Activated T-cell treated with anti-CD3 and anti-CD28 coated beads, Interleukin-2, amount 50 U/mL, for 72 hours (primary cell): ENCODE results near the gene UBXN11. TPM values are rescaled to one million over a fixed set of nuclear protein-coding genes. Genes with fewer than 3 reads are reported as not detected.
"Not testable (repeated sequence)": the region's sequence is repeated elsewhere in the genome, so short reads cannot be mapped to it uniquely, and the experiment has no call there.

Experiments used
- ATAC-seq, 2 donors: fragments of 150-1000 bp; cut with Tn5 transposase; replicated peaks in 1 of 2; 2 replicates each; pipeline ENCODE4 v1.10.0; 2021; ENCODE audit warnings: moderate library complexity in 2 of 2, mild to moderate bottlenecking in 1 of 2
- DNase-seq, 2 donors: peaks; one replicate each; pipeline ENCODE4 v3.0.0; 2021 to 2022; ENCODE audit warnings: mixed read lengths in 1 of 2
- H3K27ac Mint-ChIP-seq: one replicate; pipeline ENCODE4 v1.8.0; 2022; ENCODE audit warnings: mild to moderate bottlenecking, moderate library complexity, mixed read lengths
- H3K27me3 Mint-ChIP-seq: one replicate; pipeline ENCODE4 v1.8.0; 2022; ENCODE audit warnings: low read depth, mixed read lengths
- H3K36me3 Mint-ChIP-seq, 2 donors: one replicate each; pipeline ENCODE4 v1.8.0; 2022; ENCODE audit warnings: mixed read lengths in 2 of 2, mild to moderate bottlenecking in 1 of 2; ENCODE audit not compliant: insufficient read depth in 2 of 2
- H3K4me1 Mint-ChIP-seq: one replicate; pipeline ENCODE4 v1.8.0; 2022; ENCODE audit warnings: low read depth, mixed read lengths
- H3K4me3 Mint-ChIP-seq, 2 donors: one replicate each; pipeline ENCODE4 v1.8.0; 2022; ENCODE audit warnings: mild to moderate bottlenecking in 2 of 2, mixed read lengths in 2 of 2, moderate library complexity in 2 of 2
- H3K9me3 Mint-ChIP-seq, 2 donors: one replicate each; pipeline ENCODE4 v1.8.0; 2022; ENCODE audit warnings: mixed read lengths in 2 of 2
- total RNA-seq, 2 donors: library from RNA; stranded (reverse); gene quantifications; one replicate each; pipeline ENCODE4 v1.2.3, GENCODE V29; 2022

Gene UBXN11
- total RNA-seq, 2 donors from 2014 or later = 19.1 to 19.3 TPM

- H3K36me3 Mint-ChIP-seq = not testable (repeated sequence)
Observed at GRCh38 chr1:26307966-26308899, 1.8 kb upstream of the UBXN11 start.

DNA sequence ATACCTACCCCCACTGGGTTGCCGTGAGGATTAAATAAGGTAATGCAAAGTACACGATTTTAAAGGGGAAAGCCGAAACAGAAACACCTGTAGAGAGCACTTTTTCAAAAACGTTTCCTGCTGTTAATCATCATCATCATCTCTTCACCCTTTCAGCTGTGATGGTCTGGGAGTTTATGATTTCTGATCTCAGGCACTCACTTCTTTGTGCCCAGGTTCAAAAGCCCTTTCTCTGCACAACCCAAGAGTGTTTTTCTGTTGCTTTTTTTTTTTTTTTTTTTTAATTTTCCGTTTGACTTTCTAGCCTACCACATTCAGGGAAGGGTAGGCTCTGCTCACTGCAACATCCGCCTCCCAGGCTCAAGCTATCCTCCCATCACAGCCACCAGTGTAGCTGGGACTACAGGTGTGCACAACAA, 936 bp upstream of the UBXN11 start:
- Mint-ChIP-seq H3K4me1 (peaks cover 47% of the 10 kb centered on the region), H3K27me3 (no peaks in the 10 kb centered on the region), H3K36me3 (no peaks in the 10 kb centered on the region), H3K27ac (peak overlapping the region; percentile 91), H3K4me3 (peak overlapping the region; percentile 70 to 99), H3K9me3 (no peaks in the 10 kb centered on the region)
- DNase-seq (peak in 1 of 2 donors; percentile 7), ATAC-seq (peak; percentile 2 to 3)

More at GRCh38 chr1:26307966-26308899, 1.8 kb upstream of the UBXN11 start:
- Mint-ChIP-seq H3K27ac (peak overlapping the region; percentile 91), H3K4me3 (peak overlapping the region; percentile 70 to 99), H3K4me1 (peaks cover 47% of the 10 kb centered on the region)
- ATAC-seq (peak; percentile 67 to 70), DNase-seq (peak; percentile 58 to 74)
- not testable (repeated sequence) for H3K27me3 Mint-ChIP-seq, H3K9me3 Mint-ChIP-seq

- H3K27ac Mint-ChIP-seq = peak overlapping the region; percentile 86
- no peaks in the 10 kb centered on the region for H3K27me3 Mint-ChIP-seq
- no peaks in the 10 kb centered on the region for H3K9me3 Mint-ChIP-seq
- H3K4me1 Mint-ChIP-seq = peaks cover 47% of the 10 kb centered on the region
- no peak for DNase-seq
- peak overlapping the region; percentile 99 for H3K4me3 Mint-ChIP-seq
- ATAC-seq = no peak
- no peaks in the 10 kb centered on the region for H3K36me3 Mint-ChIP-seq
Observed at GRCh38 chr1:26305667-26306289, 658 bp downstream of the UBXN11 start.

- ATAC-seq (no peak), DNase-seq (no peak)
- Mint-ChIP-seq H3K4me1 (peaks cover 32% of the 10 kb centered on the region), H3K36me3 (no peaks in the 10 kb centered on the region), H3K9me3 (no peaks in the 10 kb centered on the region), H3K27ac (no peak overlapping the region), H3K4me3 (no peak overlapping the region), H3K27me3 (no peaks in the 10 kb centered on the region)
Observed at GRCh38 chr1:26302733-26303405, 3.6 kb downstream of the UBXN11 start.

GRCh38 chr1:26300578-26301275, 5.7 kb downstream of the UBXN11 start:
- Mint-ChIP-seq H3K27ac (peak overlapping the region; percentile 10), H3K4me3 (no peak overlapping the region), H3K4me1 (peaks cover 15% of the 10 kb centered on the region), H3K27me3 (no peaks in the 10 kb centered on the region), H3K36me3 (peaks cover 0 to 2% of the 10 kb centered on the region in 2 donors), H3K9me3 (no peaks in the 10 kb centered on the region)
- DNase-seq = no peak
- no peak for ATAC-seq

- Mint-ChIP-seq H3K4me3 (no peak overlapping the region), H3K27me3 (no peaks in the 10 kb centered on the region), H3K36me3 (peaks cover 0 to 2% of the 10 kb centered on the region in 2 donors), H3K4me1 (peaks cover 7% of the 10 kb centered on the region), H3K9me3 (no peaks in the 10 kb centered on the region), H3K27ac (no peak overlapping the region)
- ATAC-seq = no peak
- no peak for DNase-seq
Observed at GRCh38 chr1:26297791-26298124, 8.7 kb downstream of the UBXN11 start.

GRCh38 chr1:26297057-26297790, 9.2 kb downstream of the UBXN11 start:
- Mint-ChIP-seq H3K36me3 (peaks cover 0 to 3% of the 10 kb centered on the region in 2 donors), H3K27ac (no peak overlapping the region)

GRCh38 chr1:26296340-26297056, 9.9 kb downstream of the UBXN11 start:
- no peaks in the 10 kb centered on the region for H3K9me3 Mint-ChIP-seq
- H3K27me3 Mint-ChIP-seq = no peaks in the 10 kb centered on the region
- H3K36me3 Mint-ChIP-seq = peaks cover 0 to 5% of the 10 kb centered on the region in 2 donors
- peaks cover 14% of the 10 kb centered on the region for H3K4me1 Mint-ChIP-seq
- no peak overlapping the region for H3K27ac Mint-ChIP-seq
- ATAC-seq = no peak
- H3K4me3 Mint-ChIP-seq = no peak overlapping the region
- DNase-seq = no peak

More at GRCh38 chr1:26297057-26297790, 9.2 kb downstream of the UBXN11 start:
- ATAC-seq = no peak
- Mint-ChIP-seq H3K9me3 (no peaks in the 10 kb centered on the region), H3K4me3 (no peak overlapping the region), H3K27me3 (no peaks in the 10 kb centered on the region), H3K4me1 (peaks cover 9% of the 10 kb centered on the region)
- no peak for DNase-seq

GRCh38 chr1:26295194-26296138, 11.0 kb downstream of the UBXN11 start:
- H3K4me1 Mint-ChIP-seq = peaks cover 22% of the 10 kb centered on the region
- H3K27me3 Mint-ChIP-seq = no peaks in the 10 kb centered on the region
- ATAC-seq (no peak), DNase-seq (no peak)
- H3K4me3 Mint-ChIP-seq = no peak overlapping the region
- H3K27ac Mint-ChIP-seq = no peak overlapping the region
- peaks cover 0 to 5% of the 10 kb centered on the region in 2 donors for H3K36me3 Mint-ChIP-seq
- no peaks in the 10 kb centered on the region for H3K9me3 Mint-ChIP-seq

DNA sequence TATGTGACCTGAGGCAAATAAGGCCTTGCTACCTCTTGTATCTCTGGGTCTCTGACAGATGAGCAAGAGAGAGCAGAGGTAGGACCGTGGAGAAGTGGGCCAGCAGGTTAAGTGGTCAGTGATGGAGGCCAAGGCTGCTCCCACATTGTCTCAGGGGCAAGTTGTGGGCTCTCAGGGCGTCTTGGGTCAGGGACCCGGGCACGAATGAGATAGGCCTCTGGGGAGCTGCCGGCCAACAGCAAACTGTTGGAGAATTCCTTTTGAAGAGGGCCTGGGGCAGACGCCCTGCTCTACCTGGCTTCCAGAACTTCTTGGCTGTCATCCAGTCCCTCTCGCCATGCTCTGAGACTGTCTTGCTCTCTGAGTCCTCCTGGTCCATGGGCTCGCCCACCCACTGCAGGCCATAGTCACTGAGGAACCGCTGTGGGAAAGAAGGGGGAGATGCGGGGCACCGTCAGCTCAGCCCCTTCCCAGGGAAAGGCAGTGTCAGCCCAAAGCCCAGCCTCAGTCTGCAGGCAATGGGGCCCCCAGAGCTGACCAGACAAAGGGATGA, 12.4 kb downstream of the UBXN11 start:
- H3K4me1 Mint-ChIP-seq = peaks cover 37% of the 10 kb centered on the region
- no peak for ATAC-seq
- H3K4me3 Mint-ChIP-seq = no peak overlapping the region
- peaks cover 0 to 5% of the 10 kb centered on the region in 2 donors for H3K36me3 Mint-ChIP-seq
- H3K27ac Mint-ChIP-seq = no peak overlapping the region
- H3K9me3 Mint-ChIP-seq = no peaks in the 10 kb centered on the region
- H3K27me3 Mint-ChIP-seq = no peaks in the 10 kb centered on the region
- no peak for DNase-seq

DNA sequence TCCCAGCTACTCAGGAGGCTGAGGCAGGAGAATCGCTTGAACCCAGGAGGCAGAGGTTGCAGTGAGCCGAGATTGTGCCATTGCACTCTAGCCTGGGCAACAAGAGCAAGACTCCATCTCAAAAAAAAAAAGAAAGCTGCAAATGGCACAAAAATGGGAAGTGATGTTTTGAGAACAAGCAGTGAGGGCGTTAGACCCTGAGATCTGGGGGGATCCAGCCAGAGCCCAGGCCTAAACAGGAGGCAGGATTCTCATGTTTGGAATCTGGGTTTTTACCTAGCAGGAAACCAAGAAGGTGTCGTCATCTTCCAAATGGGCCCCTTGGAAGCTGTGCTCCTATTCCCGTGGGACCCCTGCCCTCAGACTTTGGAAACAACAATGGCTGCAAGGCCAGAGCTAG, 13.7 kb downstream of the UBXN11 start:
- not testable (repeated sequence) for ATAC-seq, DNase-seq, H3K27me3 Mint-ChIP-seq, H3K36me3 Mint-ChIP-seq, H3K9me3 Mint-ChIP-seq, H3K4me3 Mint-ChIP-seq
- H3K4me1 Mint-ChIP-seq = peaks cover 49% of the 10 kb centered on the region
- peak overlapping the region; percentile 61 for H3K27ac Mint-ChIP-seq
